H1 (cell line): Measurements from ENCODE around the gene GLI1. TPM values are rescaled to one million over a fixed set of nuclear protein-coding genes. Genes with fewer than 3 reads are reported as not detected.
A peak's percentile ranks its signal among the peaks of the same experiment; 100 is the strongest.

Experiments used
- CREB1 ChIP-seq: IDR thresholded peaks from 2 replicates; pipeline ENCODE4 v1.6.1; 2012; ENCODE audit warnings: inconsistent platforms
- FOSL1 ChIP-seq: IDR thresholded peaks from 2 replicates; pipeline ENCODE4 v1.6.1; 2011; ENCODE audit warnings: mild to moderate bottlenecking, low read depth, low read length, moderate library complexity; ENCODE audit not compliant: insufficient read depth
- NANOG ChIP-seq: IDR thresholded peaks from 2 replicates; pipeline ENCODE4 v1.6.1; 2011; ENCODE audit warnings: low read length, low read depth, mild to moderate bottlenecking, inconsistent platforms; ENCODE audit not compliant: insufficient read depth, poor library complexity, severe bottlenecking
- SAP30 ChIP-seq: fragments of 300-600 bp; sonication (generic); IDR thresholded peaks from 2 replicates; pipeline ENCODE4 v1.7.1; 2012; ENCODE audit warnings: low read length, moderate library complexity, mild to moderate bottlenecking, inconsistent platforms; ENCODE audit not compliant: insufficient read depth, insufficient replicate concordance
- SP2 ChIP-seq: IDR thresholded peaks from 2 replicates; pipeline ENCODE4 v1.6.1; 2012; ENCODE audit warnings: mild to moderate bottlenecking, low read length, inconsistent platforms
- TAF7 ChIP-seq: optimal IDR thresholded peaks from 2 replicates; pipeline ENCODE3; 2011; ENCODE audit warnings: low read depth, mild to moderate bottlenecking, inconsistent platforms, low read length, moderate library complexity, borderline replicate concordance
- TBP ChIP-seq: IDR thresholded peaks from 2 replicates; pipeline ENCODE4 v1.6.1; 2011; ENCODE audit warnings: low read depth, low read length, improper control_type of control experiment
- polyA plus RNA-seq, 7 experiments: library from polyadenylated mRNA; depleted of rRNA in 3 of 7; stranded (reverse) in 5 of 7; unstranded in 2 of 7; fragments of >200 nt in 5 of 7; fragments of 200-250 nt in 2 of 7; gene quantifications; 1 replicate in 5 of 7; 2 replicates in 1 of 7; 4 replicates in 1 of 7; pipeline versions ENCODE4 v1.2.1 to v1.2.3, GENCODE V29; 2011 to 2013; ENCODE audit warnings: missing spikeins in 2 of 7, mixed read lengths in 2 of 7
- total RNA-seq: library from RNA; stranded (reverse); fragmentation: NEBNext Ultra II Directional; extraction: Animal tissue kit (Norgen Biotek cat#: 25700); gene quantifications from 2 replicates; pipeline ENCODE4 v1.2.1, GENCODE V29; 2021
- TF ChIP-seq, protein P1 (sequence below): fragments of 300-600 bp; sonication (generic); IDR thresholded peaks from 2 replicates; pipeline ENCODE4 v1.7.1; 2012; ENCODE audit warnings: low read length, moderate library complexity, mild to moderate bottlenecking, inconsistent platforms; ENCODE audit not compliant: insufficient replicate concordance
- TF ChIP-seq, protein P2 (sequence below): IDR thresholded peaks from 2 replicates; pipeline ENCODE4 v1.6.1; 2011; ENCODE audit warnings: low read length, improper control_type of control experiment

Gene GLI1
- total and polyA plus RNA-seq, 2 of the 8 experiments (the other 6 are each of a cell fraction or from before 2014, with no cell fraction given) = 23.5 to 25.3 TPM

DNA sequence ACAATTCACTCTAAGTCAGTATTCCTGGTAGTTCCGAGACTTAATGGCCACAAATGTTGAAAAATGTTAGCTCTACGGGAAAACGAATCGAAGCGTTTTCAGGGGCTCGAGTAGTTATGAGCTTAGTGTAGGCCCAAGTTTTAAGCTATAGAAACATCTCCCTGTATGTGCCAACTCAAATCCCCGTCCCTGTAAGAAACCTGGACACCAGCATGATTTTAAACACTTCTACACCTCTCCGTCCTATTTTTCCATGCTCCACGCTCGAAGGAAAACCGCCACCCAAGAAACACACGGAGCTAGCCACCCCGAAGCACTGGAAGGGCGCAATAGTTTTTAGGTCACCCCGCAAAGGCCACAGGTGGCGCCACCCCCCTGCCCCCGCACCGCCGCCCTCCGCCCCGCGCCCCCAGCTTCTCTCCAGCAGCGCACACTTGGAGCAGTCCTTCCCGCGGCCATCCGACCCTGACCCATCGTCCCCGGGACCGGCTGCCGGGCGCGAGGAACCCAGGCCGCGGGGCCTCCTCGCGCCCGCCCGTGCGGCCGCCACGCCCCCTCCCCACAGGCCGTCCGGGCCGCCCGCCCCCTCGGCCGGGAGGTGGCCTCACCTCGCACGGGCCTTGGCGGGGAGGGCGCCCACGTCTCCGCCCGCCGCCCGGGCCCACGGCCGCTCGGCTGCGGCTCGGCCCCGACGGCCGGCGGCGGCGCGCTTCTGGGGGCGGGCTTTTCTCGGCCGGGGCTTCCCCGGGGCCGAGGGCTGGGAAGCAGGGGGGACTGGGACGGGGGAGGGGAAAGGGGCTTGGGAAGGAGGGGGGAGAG, 29.3 kb upstream of the GLI1 start (continued):
- TF ChIP-seq, protein P1, sequence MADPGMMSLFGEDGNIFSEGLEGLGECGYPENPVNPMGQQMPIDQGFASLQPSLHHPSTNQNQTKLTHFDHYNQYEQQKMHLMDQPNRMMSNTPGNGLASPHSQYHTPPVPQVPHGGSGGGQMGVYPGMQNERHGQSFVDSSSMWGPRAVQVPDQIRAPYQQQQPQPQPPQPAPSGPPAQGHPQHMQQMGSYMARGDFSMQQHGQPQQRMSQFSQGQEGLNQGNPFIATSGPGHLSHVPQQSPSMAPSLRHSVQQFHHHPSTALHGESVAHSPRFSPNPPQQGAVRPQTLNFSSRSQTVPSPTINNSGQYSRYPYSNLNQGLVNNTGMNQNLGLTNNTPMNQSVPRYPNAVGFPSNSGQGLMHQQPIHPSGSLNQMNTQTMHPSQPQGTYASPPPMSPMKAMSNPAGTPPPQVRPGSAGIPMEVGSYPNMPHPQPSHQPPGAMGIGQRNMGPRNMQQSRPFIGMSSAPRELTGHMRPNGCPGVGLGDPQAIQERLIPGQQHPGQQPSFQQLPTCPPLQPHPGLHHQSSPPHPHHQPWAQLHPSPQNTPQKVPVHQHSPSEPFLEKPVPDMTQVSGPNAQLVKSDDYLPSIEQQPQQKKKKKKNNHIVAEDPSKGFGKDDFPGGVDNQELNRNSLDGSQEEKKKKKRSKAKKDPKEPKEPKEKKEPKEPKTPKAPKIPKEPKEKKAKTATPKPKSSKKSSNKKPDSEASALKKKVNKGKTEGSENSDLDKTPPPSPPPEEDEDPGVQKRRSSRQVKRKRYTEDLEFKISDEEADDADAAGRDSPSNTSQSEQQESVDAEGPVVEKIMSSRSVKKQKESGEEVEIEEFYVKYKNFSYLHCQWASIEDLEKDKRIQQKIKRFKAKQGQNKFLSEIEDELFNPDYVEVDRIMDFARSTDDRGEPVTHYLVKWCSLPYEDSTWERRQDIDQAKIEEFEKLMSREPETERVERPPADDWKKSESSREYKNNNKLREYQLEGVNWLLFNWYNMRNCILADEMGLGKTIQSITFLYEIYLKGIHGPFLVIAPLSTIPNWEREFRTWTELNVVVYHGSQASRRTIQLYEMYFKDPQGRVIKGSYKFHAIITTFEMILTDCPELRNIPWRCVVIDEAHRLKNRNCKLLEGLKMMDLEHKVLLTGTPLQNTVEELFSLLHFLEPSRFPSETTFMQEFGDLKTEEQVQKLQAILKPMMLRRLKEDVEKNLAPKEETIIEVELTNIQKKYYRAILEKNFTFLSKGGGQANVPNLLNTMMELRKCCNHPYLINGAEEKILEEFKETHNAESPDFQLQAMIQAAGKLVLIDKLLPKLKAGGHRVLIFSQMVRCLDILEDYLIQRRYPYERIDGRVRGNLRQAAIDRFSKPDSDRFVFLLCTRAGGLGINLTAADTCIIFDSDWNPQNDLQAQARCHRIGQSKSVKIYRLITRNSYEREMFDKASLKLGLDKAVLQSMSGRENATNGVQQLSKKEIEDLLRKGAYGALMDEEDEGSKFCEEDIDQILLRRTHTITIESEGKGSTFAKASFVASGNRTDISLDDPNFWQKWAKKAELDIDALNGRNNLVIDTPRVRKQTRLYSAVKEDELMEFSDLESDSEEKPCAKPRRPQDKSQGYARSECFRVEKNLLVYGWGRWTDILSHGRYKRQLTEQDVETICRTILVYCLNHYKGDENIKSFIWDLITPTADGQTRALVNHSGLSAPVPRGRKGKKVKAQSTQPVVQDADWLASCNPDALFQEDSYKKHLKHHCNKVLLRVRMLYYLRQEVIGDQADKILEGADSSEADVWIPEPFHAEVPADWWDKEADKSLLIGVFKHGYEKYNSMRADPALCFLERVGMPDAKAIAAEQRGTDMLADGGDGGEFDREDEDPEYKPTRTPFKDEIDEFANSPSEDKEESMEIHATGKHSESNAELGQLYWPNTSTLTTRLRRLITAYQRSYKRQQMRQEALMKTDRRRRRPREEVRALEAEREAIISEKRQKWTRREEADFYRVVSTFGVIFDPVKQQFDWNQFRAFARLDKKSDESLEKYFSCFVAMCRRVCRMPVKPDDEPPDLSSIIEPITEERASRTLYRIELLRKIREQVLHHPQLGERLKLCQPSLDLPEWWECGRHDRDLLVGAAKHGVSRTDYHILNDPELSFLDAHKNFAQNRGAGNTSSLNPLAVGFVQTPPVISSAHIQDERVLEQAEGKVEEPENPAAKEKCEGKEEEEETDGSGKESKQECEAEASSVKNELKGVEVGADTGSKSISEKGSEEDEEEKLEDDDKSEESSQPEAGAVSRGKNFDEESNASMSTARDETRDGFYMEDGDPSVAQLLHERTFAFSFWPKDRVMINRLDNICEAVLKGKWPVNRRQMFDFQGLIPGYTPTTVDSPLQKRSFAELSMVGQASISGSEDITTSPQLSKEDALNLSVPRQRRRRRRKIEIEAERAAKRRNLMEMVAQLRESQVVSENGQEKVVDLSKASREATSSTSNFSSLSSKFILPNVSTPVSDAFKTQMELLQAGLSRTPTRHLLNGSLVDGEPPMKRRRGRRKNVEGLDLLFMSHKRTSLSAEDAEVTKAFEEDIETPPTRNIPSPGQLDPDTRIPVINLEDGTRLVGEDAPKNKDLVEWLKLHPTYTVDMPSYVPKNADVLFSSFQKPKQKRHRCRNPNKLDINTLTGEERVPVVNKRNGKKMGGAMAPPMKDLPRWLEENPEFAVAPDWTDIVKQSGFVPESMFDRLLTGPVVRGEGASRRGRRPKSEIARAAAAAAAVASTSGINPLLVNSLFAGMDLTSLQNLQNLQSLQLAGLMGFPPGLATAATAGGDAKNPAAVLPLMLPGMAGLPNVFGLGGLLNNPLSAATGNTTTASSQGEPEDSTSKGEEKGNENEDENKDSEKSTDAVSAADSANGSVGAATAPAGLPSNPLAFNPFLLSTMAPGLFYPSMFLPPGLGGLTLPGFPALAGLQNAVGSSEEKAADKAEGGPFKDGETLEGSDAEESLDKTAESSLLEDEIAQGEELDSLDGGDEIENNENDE = no peak
- TF ChIP-seq, protein P2, sequence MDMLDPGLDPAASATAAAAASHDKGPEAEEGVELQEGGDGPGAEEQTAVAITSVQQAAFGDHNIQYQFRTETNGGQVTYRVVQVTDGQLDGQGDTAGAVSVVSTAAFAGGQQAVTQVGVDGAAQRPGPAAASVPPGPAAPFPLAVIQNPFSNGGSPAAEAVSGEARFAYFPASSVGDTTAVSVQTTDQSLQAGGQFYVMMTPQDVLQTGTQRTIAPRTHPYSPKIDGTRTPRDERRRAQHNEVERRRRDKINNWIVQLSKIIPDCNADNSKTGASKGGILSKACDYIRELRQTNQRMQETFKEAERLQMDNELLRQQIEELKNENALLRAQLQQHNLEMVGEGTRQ = no peak
- TF ChIP-seq TBP (peak; percentile 49; the same call in 1 of the 2 replicates), SAP30 (no peak), FOSL1 (no peak), SP2 (no peak), NANOG (no peak), CREB1 (no peak), TAF7 (peak; percentile 45)
